Pancreas (tissue), 10 donors: ENCODE data around the gene SLC4A7. TPM values are rescaled to one million over a fixed set of nuclear protein-coding genes. Genes with fewer than 3 reads are reported as not detected.
"Not testable (repeated sequence)": the region's sequence is repeated elsewhere in the genome, so short reads cannot be mapped to it uniquely, and the experiment has no call there.

Experiments
- ATAC-seq, 4 donors: fragments of 200-7000 bp; cut with Tn5 transposase; one replicate each; pipeline versions ENCODE4 v1.8.0 to v1.9.1; 2020; ENCODE audit warnings: mild to moderate bottlenecking in 4 of 4, moderate library complexity in 4 of 4
- DNase-seq, 6 donors: peaks; one replicate each; pipeline ENCODE4 v3.0.0-alpha.2; 2020
- FAIRE-seq: peaks from 2 replicates; lab custom pipeline; 2012; peaks lifted over from hg19 to GRCh38; lab: Jason Lieb, UNC
- H3K27ac ChIP-seq, 4 donors: fragments of 200-600 bp; sonication (generic); 1 replicate in 3 of 4; 2 replicates in 1 of 4; pipeline versions ENCODE4 v1.5.0 to v1.8.0; 2020
- H3K27me3 ChIP-seq, 4 donors: fragments of 200-600 bp; one replicate each; pipeline ENCODE4 v1.8.0; 2021
- H3K36me3 ChIP-seq, 3 donors: fragments of 200-600 bp; sonication (generic) in 1 of 3; one replicate each; pipeline versions ENCODE4 v1.5.0 to v1.8.0; 2020 to 2021
- H3K4me1 ChIP-seq, 3 donors: fragments of 200-600 bp; one replicate each; pipeline ENCODE4 v1.8.0; 2021
- H3K4me3 ChIP-seq, 4 donors: fragments of 200-600 bp; sonication (generic) in 2 of 4; one replicate each; pipeline versions ENCODE4 v1.5.0 to v1.8.0; 2020 to 2021
- H3K9me3 ChIP-seq, 4 donors: fragments of 200-600 bp; one replicate each; pipeline ENCODE4 v1.8.0; 2021
- WGBS, 2 donors: extraction: QIAGEN DNeasy Blood & Tissue Kit; methylation state at CpG; one replicate each; pipeline ENCODE4 v1.1.7; 2013; 5-methylcytosine and 5-hydroxymethylcytosine counted together
- intact Hi-C, 3 donors: fragments of 100-400 bp; cut with DNase I; formaldehyde crosslinking; loops; one replicate each; pipeline versions ENCODE4 v1.11.1 to v1.14.2; 2022
- polyA plus RNA-seq, 2 donors: library from polyadenylated mRNA; stranded (reverse); fragments of 200-250 nt; gene quantifications; one replicate each; pipeline ENCODE4 v1.2.3, GENCODE V29; 2013
- total RNA-seq, 6 donors: library from RNA; stranded (reverse); fragmentation: NEBNext Ultra II Directional in 4 of 6; extraction: Animal tissue kit (Norgen Biotek cat#: 25700) in 4 of 6; gene quantifications; one replicate each; pipeline versions ENCODE4 v1.2.1 to v1.2.4, GENCODE V29; 2021 to 2023
- TF ChIP-seq, protein P1 (sequence below), 4 donors: fragments of 200-600 bp; sonication (generic) in 3 of 4; IDR thresholded peaks; one replicate each; pipeline versions ENCODE4 v1.5.0 to v1.8.0; 2021; ENCODE audit warnings: antibody characterized with exemption in 4 of 4
- donor health status: healthy with polysubstance abuse.
- donor health status: DM: no; HTN: no; CAD: no; lungs with moderate emphysema.
- donor health status: DM: no; HTN: no; CAD: no.
- donor health status: control.
- donor health status: control.
- donor health status: Bipolar disorder and iron deficiency.
- donor health status: DM: yes; HTN: yes; CAD: no.
- donor health status: DM: no; HTN: no; CAD: no.
- donor health status: DM: no; HTN: no; CAD: no.
- donor health status: DM: yes; HTN: yes; CAD: no.

SLC4A7 gene
- total and polyA plus RNA-seq, 8 donors: 1.4 to 11.1 (median 3.7) TPM

DNA sequence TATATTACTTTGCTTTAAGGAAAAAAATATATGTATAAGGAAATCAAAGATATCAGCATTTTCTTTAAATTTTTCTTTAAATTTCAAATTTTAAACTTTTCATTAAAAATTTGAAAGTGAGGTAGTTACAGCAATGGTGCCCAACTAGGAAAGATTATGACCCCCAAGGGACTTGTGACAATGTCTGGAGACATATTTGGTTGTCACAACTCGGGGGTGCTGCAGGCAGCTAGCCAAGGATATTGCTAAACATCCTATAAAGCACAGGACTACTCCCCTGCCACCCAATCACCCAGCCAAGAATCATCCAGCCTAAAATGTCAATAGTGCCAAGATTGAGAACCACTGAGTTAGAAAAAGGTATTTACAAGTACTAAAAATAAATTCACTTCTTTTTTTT lies 57.3 kb downstream of the SLC4A7 start:
- DNase-seq (no peak), ATAC-seq (no peak), FAIRE-seq (no peak)
- H3K27me3 ChIP-seq: no peaks in the 10 kb centered on the region
- H3K36me3 ChIP-seq: no peaks in the 10 kb centered on the region
- H3K4me1 ChIP-seq: no peaks in the 10 kb centered on the region
- intact Hi-C loops: no loop called here
- H3K4me3 ChIP-seq: no peak overlapping the region
- TF ChIP-seq, protein P1, sequence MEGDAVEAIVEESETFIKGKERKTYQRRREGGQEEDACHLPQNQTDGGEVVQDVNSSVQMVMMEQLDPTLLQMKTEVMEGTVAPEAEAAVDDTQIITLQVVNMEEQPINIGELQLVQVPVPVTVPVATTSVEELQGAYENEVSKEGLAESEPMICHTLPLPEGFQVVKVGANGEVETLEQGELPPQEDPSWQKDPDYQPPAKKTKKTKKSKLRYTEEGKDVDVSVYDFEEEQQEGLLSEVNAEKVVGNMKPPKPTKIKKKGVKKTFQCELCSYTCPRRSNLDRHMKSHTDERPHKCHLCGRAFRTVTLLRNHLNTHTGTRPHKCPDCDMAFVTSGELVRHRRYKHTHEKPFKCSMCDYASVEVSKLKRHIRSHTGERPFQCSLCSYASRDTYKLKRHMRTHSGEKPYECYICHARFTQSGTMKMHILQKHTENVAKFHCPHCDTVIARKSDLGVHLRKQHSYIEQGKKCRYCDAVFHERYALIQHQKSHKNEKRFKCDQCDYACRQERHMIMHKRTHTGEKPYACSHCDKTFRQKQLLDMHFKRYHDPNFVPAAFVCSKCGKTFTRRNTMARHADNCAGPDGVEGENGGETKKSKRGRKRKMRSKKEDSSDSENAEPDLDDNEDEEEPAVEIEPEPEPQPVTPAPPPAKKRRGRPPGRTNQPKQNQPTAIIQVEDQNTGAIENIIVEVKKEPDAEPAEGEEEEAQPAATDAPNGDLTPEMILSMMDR (IDR thresholded peaks at IDR 0.05): no peak
- WGBS, 2 donors: 70 to 82% methylated on average over 1 of the region's 1 CpG
- H3K9me3 ChIP-seq: no peaks in the 10 kb centered on the region
- no peak overlapping the region for H3K27ac ChIP-seq

DNA sequence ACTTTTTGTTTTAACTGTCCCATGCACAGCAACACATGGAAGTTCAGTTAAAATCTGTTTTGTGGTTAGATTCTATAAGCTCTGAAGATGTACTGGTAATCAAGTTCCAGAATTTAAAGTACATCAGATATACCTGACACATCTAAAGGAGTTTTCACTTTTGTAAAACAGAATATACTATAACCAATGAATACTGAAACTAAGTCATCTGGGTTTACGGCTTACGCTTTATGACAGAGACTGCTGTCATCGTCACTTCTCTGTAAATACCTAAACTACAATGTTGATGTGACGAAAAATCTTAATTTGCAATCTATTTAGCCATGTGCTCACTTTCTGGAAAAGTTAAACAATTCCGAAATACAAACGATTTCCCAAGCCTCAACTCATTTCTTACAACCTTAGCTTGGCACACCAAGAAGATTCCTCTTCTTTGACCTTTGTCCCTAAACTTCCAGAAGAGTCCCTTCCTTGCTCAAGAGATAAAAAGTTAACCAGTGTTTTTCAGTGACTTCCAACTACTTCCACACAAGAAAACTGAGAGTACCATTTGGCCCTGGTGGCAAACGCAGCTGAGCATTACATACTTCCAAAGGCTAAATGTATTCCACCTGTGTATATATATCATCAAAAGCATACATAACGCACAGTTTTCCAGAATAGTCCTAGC lies 58.2 kb downstream of the SLC4A7 start:
- no peak overlapping the region for H3K4me3 ChIP-seq
- H3K36me3 ChIP-seq: no peaks in the 10 kb centered on the region
- FAIRE-seq: no peak
- no peak for DNase-seq
- TF ChIP-seq, protein P1 (IDR thresholded peaks at IDR 0.05): no peak
- intact Hi-C loops: no loop called here
- H3K27ac ChIP-seq: no peak overlapping the region
- H3K4me1 ChIP-seq: no peaks in the 10 kb centered on the region
- ATAC-seq: no peak
- no peaks in the 10 kb centered on the region for H3K9me3 ChIP-seq
- no peaks in the 10 kb centered on the region for H3K27me3 ChIP-seq
- WGBS, 2 donors: 86 to 90% methylated on average over 8 of the region's 8 CpGs

DNA sequence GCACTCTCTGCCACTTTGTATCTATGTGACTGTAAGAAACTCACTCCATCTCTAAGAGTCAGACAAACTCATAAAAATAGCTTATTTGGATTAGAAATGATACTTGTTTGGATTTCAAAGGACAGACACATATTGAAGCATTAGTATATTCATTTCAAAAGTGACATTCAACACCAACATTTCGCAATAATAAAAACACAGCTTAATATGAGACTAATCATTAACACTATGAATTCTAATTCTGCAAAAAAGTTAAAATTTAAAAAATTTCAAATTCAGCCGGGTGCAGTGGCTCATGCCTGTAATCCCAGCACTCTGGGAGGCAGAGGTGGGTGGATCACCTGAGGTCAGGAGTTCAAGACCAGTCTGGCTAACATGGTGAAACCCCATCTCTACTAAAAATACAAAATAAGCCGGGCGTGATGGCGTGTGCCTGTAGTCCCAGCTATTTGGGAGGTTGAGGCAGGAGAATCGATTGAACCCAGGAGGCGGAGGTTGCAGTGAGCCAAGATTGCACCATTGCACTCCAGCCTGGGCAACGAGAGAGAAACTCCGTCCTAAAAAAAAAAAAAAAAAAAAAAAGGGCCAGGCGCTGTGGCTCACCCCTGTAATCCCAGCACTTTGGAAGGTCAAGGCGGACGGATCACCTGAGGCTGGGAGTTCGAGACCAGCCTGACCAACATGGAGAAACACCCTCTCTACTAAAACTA lies 59.2 kb downstream of the SLC4A7 start:
- H3K4me1 ChIP-seq, ATAC-seq, intact Hi-C loops, FAIRE-seq, H3K4me3 ChIP-seq, H3K36me3 ChIP-seq, DNase-seq, H3K27ac ChIP-seq, H3K9me3 ChIP-seq, H3K27me3 ChIP-seq: not testable (repeated sequence)
- WGBS, 2 donors: 91 to 93% methylated on average over 13 of the region's 13 CpGs

DNA sequence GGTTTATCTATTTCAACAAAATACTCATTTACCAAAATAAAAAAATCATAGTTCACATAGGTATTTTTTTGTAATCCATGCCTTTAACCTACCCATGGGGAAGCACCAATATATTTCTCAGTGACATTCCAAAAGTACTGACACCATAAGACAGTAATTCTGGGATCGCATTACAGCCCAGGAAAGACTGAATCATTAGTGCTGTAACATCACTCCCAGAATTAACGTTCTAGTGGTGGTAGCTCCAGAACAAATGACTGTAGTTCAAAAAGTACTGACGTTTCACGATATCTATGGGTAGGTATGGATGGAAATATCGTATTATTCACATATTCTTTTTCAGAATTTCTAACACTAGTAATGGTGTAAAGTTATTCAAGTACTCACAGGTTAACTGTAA lies 60.7 kb downstream of the SLC4A7 start:
- Histone ChIP-seq H3K9me3 (no peaks in the 10 kb centered on the region), H3K4me3 (no peak overlapping the region), H3K27me3 (no peaks in the 10 kb centered on the region), H3K36me3 (no peaks in the 10 kb centered on the region), H3K4me1 (no peaks in the 10 kb centered on the region), H3K27ac (no peak overlapping the region)
- intact Hi-C loops: no loop called here
- no peak for ATAC-seq
- no peak for FAIRE-seq
- TF ChIP-seq, protein P1 (IDR thresholded peaks at IDR 0.05): no peak
- DNase-seq: no peak
- 86 to 91% methylated on average over 5 of the region's 5 CpGs for WGBS, 2 donors

DNA sequence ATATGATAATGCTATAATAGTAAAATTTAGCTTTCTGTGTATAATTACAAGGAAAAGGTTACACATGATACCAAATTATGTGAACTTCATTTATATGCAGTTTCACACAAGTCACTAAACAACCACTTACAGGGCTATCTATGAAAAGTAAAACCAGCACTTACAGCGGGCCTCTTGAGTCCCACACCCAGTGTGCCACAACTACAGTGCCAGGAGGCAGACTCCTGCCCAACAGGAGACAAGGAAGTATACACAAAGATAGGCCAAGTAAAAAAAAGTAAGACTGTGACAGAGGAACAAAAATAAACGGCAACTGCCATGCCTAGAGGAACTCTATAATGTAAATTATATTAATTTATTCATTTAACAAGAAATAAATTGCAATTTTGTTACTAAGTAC lies 61.6 kb downstream of the SLC4A7 start:
- FAIRE-seq (no peak), ATAC-seq (no peak), DNase-seq (no peak)
- no peaks in the 10 kb centered on the region for H3K27me3 ChIP-seq
- 73 to 83% methylated on average over 2 of the region's 2 CpGs for WGBS, 2 donors
- no peak overlapping the region for H3K27ac ChIP-seq
- H3K4me1 ChIP-seq: no peaks in the 10 kb centered on the region
- intact Hi-C loops: no loop called here
- no peaks in the 10 kb centered on the region for H3K36me3 ChIP-seq
- H3K9me3 ChIP-seq: no peaks in the 10 kb centered on the region
- H3K4me3 ChIP-seq: no peak overlapping the region
- TF ChIP-seq, protein P1 (IDR thresholded peaks at IDR 0.05): no peak
